ENCODE measurements around the gene QKI.

The QKI gene

DNA sequence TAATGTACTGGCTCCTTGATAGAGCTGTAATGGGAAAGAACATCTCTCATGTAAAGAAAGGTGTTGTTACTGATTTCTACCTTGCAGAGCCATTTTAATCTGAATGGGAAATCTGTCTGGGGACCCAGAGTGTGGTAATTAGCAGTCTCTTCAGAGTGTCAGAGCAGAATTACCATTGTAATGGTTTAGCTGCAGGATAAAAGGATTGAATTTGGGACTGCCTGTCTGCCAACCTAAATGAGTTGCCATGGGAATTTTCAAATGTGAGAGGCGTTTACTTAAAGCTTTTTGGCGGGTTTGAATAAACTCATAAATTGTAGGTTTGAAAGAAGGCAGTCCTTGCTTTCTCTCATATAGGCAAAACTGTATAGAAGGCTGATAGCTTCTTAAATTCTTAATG, 128.8 kb downstream of the QKI start:
- H3K27me3 ChIP-seq (ENCODE audit: insufficient read depth, low read length, poor library complexity, severe bottlenecking): no peaks in the 10 kb centered on the region
- H4K20me1 ChIP-seq (ENCODE audit: insufficient read depth, low read length, poor library complexity, severe bottlenecking): no peaks in the 10 kb centered on the region
- H3K4me3 ChIP-seq (ENCODE audit: low read length, poor library complexity, severe bottlenecking): no peak overlapping the region
- no peaks in the 10 kb centered on the region for H3K36me3 ChIP-seq (ENCODE audit: insufficient read depth, low read length)
- TF ChIP-seq CTCF (conservative IDR thresholded peaks at IDR 0.05; ENCODE audit: low read length): no peak
- TF ChIP-seq EZH2phosphoT487 (IDR thresholded peaks at IDR 0.05; ENCODE audit: borderline replicate concordance): no peak
- no peaks in the 10 kb centered on the region for H3K79me2 ChIP-seq (ENCODE audit: insufficient read depth, low read length)
- H2AFZ ChIP-seq (ENCODE audit: low read length): no peak overlapping the region
- H3K4me1 ChIP-seq (ENCODE audit: insufficient read depth, low read length, poor library complexity, severe bottlenecking): no peaks in the 10 kb centered on the region
- H3K9me3 ChIP-seq (ENCODE audit: insufficient read depth, low read depth, low read length): no peaks in the 10 kb centered on the region
- no peaks in the 10 kb centered on the region for H3K9me2 ChIP-seq (replicated peaks; ENCODE audit: low read depth, low read length)
- H3K4me2 ChIP-seq (ENCODE audit: low read depth, low read length, poor library complexity, severe bottlenecking): no peak overlapping the region
- no peaks in the 10 kb centered on the region for H3F3A ChIP-seq (ENCODE audit: low read depth)
- no peak overlapping the region for H3K9ac ChIP-seq (ENCODE audit: low read depth, low read length, poor library complexity, severe bottlenecking)

GRCh38 chr6:163545370-163545769, 130.9 kb downstream of the QKI start:
- TF ChIP-seq CTCF (conservative IDR thresholded peaks at IDR 0.05; ENCODE audit: low read length) (no peak), EZH2phosphoT487 (IDR thresholded peaks at IDR 0.05; ENCODE audit: borderline replicate concordance) (no peak)

DNA sequence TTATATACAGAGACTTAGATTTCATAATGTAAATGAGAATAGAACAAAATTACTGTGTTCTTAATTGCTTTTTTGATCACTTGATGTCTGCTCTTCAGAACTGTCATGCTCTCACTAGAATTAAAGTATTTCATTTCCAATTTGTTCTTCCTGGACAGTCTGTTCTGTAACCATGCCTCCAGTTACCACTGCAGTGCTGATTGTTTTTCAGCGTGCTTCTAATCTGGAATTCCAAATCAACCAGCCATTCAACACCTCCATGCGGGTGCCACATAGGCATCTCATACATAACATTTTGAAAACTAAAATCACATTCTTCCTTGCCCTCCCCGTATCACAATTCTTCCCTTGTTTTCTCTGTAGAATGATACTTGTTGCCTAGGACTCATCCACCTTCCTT, 132.8 kb downstream of the QKI start:
- no peak overlapping the region for H2AFZ ChIP-seq (ENCODE audit: low read length)
- H3K9me2 ChIP-seq (replicated peaks; ENCODE audit: low read depth, low read length): no peaks in the 10 kb centered on the region
- H3K4me3 ChIP-seq (ENCODE audit: low read length, poor library complexity, severe bottlenecking): no peak overlapping the region
- no peaks in the 10 kb centered on the region; the same call in 1 of the 2 replicates for H3K9me3 ChIP-seq (ENCODE audit: insufficient read depth, low read depth, low read length)
- no peaks in the 10 kb centered on the region for H3K79me2 ChIP-seq (ENCODE audit: insufficient read depth, low read length)
- H3K4me2 ChIP-seq (ENCODE audit: low read depth, low read length, poor library complexity, severe bottlenecking): no peak overlapping the region
- no peaks in the 10 kb centered on the region for H3K27me3 ChIP-seq (ENCODE audit: insufficient read depth, low read length, poor library complexity, severe bottlenecking)
- no peaks in the 10 kb centered on the region for H3K4me1 ChIP-seq (ENCODE audit: insufficient read depth, low read length, poor library complexity, severe bottlenecking)
- TF ChIP-seq CTCF (conservative IDR thresholded peaks at IDR 0.05; ENCODE audit: low read length): no peak
- TF ChIP-seq EZH2phosphoT487 (IDR thresholded peaks at IDR 0.05; ENCODE audit: borderline replicate concordance): no peak
- H3K9ac ChIP-seq (ENCODE audit: low read depth, low read length, poor library complexity, severe bottlenecking): no peak overlapping the region
- no peaks in the 10 kb centered on the region for H4K20me1 ChIP-seq (ENCODE audit: insufficient read depth, low read length, poor library complexity, severe bottlenecking)
- no peaks in the 10 kb centered on the region for H3K36me3 ChIP-seq (ENCODE audit: insufficient read depth, low read length)
- no peaks in the 10 kb centered on the region for H3F3A ChIP-seq (ENCODE audit: low read depth)

More at GRCh38 chr6:163545370-163545769, 130.9 kb downstream of the QKI start:
- Histone ChIP-seq H3K36me3 (ENCODE audit: insufficient read depth, low read length) (no peaks in the 10 kb centered on the region), H3F3A (ENCODE audit: low read depth) (no peaks in the 10 kb centered on the region), H3K9ac (ENCODE audit: low read depth, low read length, poor library complexity, severe bottlenecking) (no peak overlapping the region), H3K4me1 (ENCODE audit: insufficient read depth, low read length, poor library complexity, severe bottlenecking) (no peaks in the 10 kb centered on the region), H3K27me3 (ENCODE audit: insufficient read depth, low read length, poor library complexity, severe bottlenecking) (no peaks in the 10 kb centered on the region), H3K9me3 (ENCODE audit: insufficient read depth, low read depth, low read length) (no peaks in the 10 kb centered on the region; the same call in 1 of the 2 replicates), H3K4me2 (ENCODE audit: low read depth, low read length, poor library complexity, severe bottlenecking) (no peak overlapping the region), H2AFZ (ENCODE audit: low read length) (no peak overlapping the region), H3K79me2 (ENCODE audit: insufficient read depth, low read length) (no peaks in the 10 kb centered on the region), H3K4me3 (ENCODE audit: low read length, poor library complexity, severe bottlenecking) (no peak overlapping the region), H3K9me2 (replicated peaks; ENCODE audit: low read depth, low read length) (no peaks in the 10 kb centered on the region), H4K20me1 (ENCODE audit: insufficient read depth, low read length, poor library complexity, severe bottlenecking) (no peaks in the 10 kb centered on the region)
